ENCODE data around the gene NGEF.

DNA sequence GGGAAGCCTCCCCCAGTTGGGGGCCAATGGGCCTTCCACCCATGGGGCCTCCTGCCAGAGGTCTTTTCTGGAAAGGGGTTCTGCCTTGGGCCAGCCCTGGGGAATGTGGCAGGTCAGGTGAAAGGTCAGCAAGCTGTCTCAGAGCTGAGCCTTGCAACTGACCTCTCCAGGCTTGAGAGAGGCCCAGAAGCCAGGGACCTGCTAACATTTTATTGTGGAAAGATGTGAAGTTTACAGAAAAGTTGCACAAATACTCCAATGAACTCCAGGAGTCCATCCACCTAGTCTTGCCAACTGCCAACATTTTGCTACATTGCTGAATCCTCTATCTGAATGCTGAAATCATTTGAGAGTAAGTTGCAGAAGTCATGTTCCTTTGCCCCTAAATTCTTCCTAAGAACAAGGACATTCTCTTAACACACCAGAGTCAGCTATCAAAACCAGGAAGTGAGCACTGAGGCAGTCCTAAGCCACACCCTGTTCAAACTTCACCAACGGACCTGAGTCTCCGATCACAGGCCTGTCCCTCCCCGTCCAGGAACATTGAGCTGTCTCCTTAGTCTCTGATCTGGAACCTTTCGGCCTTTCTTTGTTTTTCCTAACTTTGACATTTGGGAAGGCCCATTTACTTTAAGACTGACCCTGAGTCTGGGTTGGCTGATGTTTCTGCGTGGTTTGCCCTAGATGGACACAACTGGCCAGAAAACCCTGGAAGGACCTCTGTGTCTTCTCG lies 139.0 kb downstream of the NGEF start:
- TF ChIP-seq, protein P1, sequence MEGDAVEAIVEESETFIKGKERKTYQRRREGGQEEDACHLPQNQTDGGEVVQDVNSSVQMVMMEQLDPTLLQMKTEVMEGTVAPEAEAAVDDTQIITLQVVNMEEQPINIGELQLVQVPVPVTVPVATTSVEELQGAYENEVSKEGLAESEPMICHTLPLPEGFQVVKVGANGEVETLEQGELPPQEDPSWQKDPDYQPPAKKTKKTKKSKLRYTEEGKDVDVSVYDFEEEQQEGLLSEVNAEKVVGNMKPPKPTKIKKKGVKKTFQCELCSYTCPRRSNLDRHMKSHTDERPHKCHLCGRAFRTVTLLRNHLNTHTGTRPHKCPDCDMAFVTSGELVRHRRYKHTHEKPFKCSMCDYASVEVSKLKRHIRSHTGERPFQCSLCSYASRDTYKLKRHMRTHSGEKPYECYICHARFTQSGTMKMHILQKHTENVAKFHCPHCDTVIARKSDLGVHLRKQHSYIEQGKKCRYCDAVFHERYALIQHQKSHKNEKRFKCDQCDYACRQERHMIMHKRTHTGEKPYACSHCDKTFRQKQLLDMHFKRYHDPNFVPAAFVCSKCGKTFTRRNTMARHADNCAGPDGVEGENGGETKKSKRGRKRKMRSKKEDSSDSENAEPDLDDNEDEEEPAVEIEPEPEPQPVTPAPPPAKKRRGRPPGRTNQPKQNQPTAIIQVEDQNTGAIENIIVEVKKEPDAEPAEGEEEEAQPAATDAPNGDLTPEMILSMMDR (IDR thresholded peaks at IDR 0.05; ENCODE audit: insufficient read depth, low read depth, low read length), result no peak
- no peak for TF ChIP-seq EZH2 (IDR thresholded peaks at IDR 0.05; ENCODE audit: insufficient read depth, low read length)
